CD4-positive, alpha-beta memory T cell (primary cell): ENCODE measurements around the gene NHERF2. TPM values are rescaled to one million over a fixed set of nuclear protein-coding genes. Genes with fewer than 3 reads are reported as not detected.

Experiments
- CTCF ChIA-PET: fragments of 350-600 bp; sonication (Branson Sonifier 250); formaldehyde crosslinking; loops from one replicate; lab custom pipeline; 2021; ENCODE audit warnings: inconsistent platforms; ENCODE audit not compliant: partially characterized antibody; lab: Charles Lee
- POLR2A ChIA-PET: fragments of 350-600 bp; sonication (Branson Sonifier 250); formaldehyde crosslinking; loops from one replicate; lab custom pipeline; 2021; ENCODE audit not compliant: partially characterized antibody; lab: Charles Lee
- DNase-seq, 5 donors: peaks; one replicate each; pipeline versions ENCODE4 v3.0.0 to v3.0.0-alpha.2; 2020 to 2022; ENCODE audit warnings: mixed read lengths in 1 of 5
- H3K27ac ChIP-seq: one replicate; pipeline ENCODE4 v1.7.0; 2013; ENCODE audit warnings: low read depth, low read length
- H3K27me3 ChIP-seq: 2 replicates; pipeline ENCODE4 v1.7.0; 2013; ENCODE audit warnings: mild to moderate bottlenecking, low read length, moderate library complexity; ENCODE audit not compliant: insufficient read depth
- H3K36me3 ChIP-seq: 2 replicates; pipeline ENCODE4 v1.7.0; 2013; ENCODE audit warnings: mild to moderate bottlenecking, low read length, moderate library complexity; ENCODE audit not compliant: insufficient read depth
- H3K4me1 ChIP-seq: 2 replicates; pipeline ENCODE4 v1.7.0; 2013; ENCODE audit warnings: mild to moderate bottlenecking, low read length, moderate library complexity; ENCODE audit not compliant: insufficient read depth
- H3K4me3 ChIP-seq, 2 donors: one replicate each; pipeline ENCODE4 v1.7.0; 2013; ENCODE audit warnings: low read length in 2 of 2, mild to moderate bottlenecking in 1 of 2
- H3K9me3 ChIP-seq, 2 donors: one replicate each; pipeline ENCODE4 v1.7.0; 2013; ENCODE audit warnings: low read length in 2 of 2, control low read depth in 1 of 2; ENCODE audit not compliant: control insufficient read depth in 1 of 2
- H3K27ac Mint-ChIP-seq, 7 donors: one replicate each; pipeline ENCODE4 v1.8.0; 2020 to 2021; ENCODE audit warnings: mixed read lengths in 7 of 7, mild to moderate bottlenecking in 6 of 7, inconsistent platforms in 3 of 7, moderate library complexity in 3 of 7
- H3K27me3 Mint-ChIP-seq, 2 donors: one replicate each; pipeline ENCODE4 v1.8.0; 2020 to 2021; ENCODE audit warnings: mixed read lengths in 2 of 2
- H3K36me3 Mint-ChIP-seq, 2 donors: one replicate each; pipeline ENCODE4 v1.8.0; 2020 to 2021; ENCODE audit warnings: mixed read lengths in 2 of 2, inconsistent platforms in 1 of 2, mild to moderate bottlenecking in 1 of 2
- H3K4me1 Mint-ChIP-seq, 4 donors: one replicate each; pipeline ENCODE4 v1.8.0; 2020 to 2021; ENCODE audit warnings: mixed read lengths in 4 of 4, mild to moderate bottlenecking in 1 of 4
- H3K4me3 Mint-ChIP-seq, 8 donors: one replicate each; pipeline ENCODE4 v1.8.0; 2020 to 2021; ENCODE audit warnings: mixed read lengths in 8 of 8, mild to moderate bottlenecking in 7 of 8, moderate library complexity in 6 of 8, inconsistent platforms in 3 of 8
- H3K9me3 Mint-ChIP-seq, 8 donors: one replicate each; pipeline ENCODE4 v1.8.0; 2020 to 2021; ENCODE audit warnings: mixed read lengths in 8 of 8, mild to moderate bottlenecking in 5 of 8, inconsistent platforms in 3 of 8, moderate library complexity in 1 of 8
- intact Hi-C: fragments of 100-400 bp; cut with micrococcal nuclease; formaldehyde crosslinking; loops from one replicate; pipeline ENCODE4 v1.15.1; 2023
- polyA plus RNA-seq, 2 donors: library from polyadenylated mRNA; unstranded; fragments of 300-500 nt; fragmentation: Illumina TruSeq; gene quantifications; one replicate each; pipeline ENCODE4 v1.2.3, GENCODE V29; 2021
- total RNA-seq, 2 experiments: library from RNA; stranded (reverse); gene quantifications; one replicate each; pipeline ENCODE4 v1.2.3, GENCODE V29; 2021

The NHERF2 gene
- total and polyA plus RNA-seq, 4 experiments from 2014 or later, result 0.16 to 2.1 (median 1.1) TPM

- ChIA-PET POLR2A (no interaction called here), CTCF (no interaction called here)
- Mint-ChIP-seq H3K4me3 (no peak overlapping the region), H3K36me3 (peaks cover 4 to 21% of the 10 kb centered on the region in 2 donors), H3K27me3 (no peaks in the 10 kb centered on the region), H3K4me1 (no peaks in the 10 kb centered on the region), H3K27ac (peak overlapping the region in 1 of 7 donors; percentile 66), H3K9me3 (no peaks in the 10 kb centered on the region)
- DNase-seq, result no peak
- H3K4me1 ChIP-seq, result no peaks in the 10 kb centered on the region
- peaks cover 12% of the 10 kb centered on the region for H3K36me3 ChIP-seq
- H3K4me3 ChIP-seq, result no peak overlapping the region
- H3K27me3 ChIP-seq, result no peaks in the 10 kb centered on the region
- H3K27ac ChIP-seq, result no peak overlapping the region
- intact Hi-C loops, result no loop called here
- H3K9me3 ChIP-seq, result no peaks in the 10 kb centered on the region
Observed at GRCh38 chr16:2083409-2083808, 56.7 kb downstream of the NHERF2 start.

GRCh38 chr16:2083876-2084780 lies 57.4 kb downstream of the NHERF2 start:
- DNase-seq, result no peak
- Mint-ChIP-seq H3K36me3 (peaks cover 4 to 28% of the 10 kb centered on the region in 2 donors), H3K9me3 (no peaks in the 10 kb centered on the region), H3K4me1 (no peaks in the 10 kb centered on the region), H3K27ac (no peak overlapping the region), H3K27me3 (no peaks in the 10 kb centered on the region), H3K4me3 (no peak overlapping the region)
- Histone ChIP-seq H3K27me3 (no peaks in the 10 kb centered on the region), H3K4me3 (no peak overlapping the region), H3K9me3 (no peaks in the 10 kb centered on the region), H3K36me3 (peaks cover 8% of the 10 kb centered on the region), H3K27ac (no peak overlapping the region), H3K4me1 (no peaks in the 10 kb centered on the region)
- ChIA-PET CTCF (no interaction called here), POLR2A (no interaction called here)
- intact Hi-C loops, result no loop called here

- Mint-ChIP-seq H3K36me3 (peaks cover 4 to 29% of the 10 kb centered on the region in 2 donors), H3K9me3 (no peaks in the 10 kb centered on the region)
- intact Hi-C loops, result no loop called here
Observed at GRCh38 chr16:2084895-2085625, 58.4 kb downstream of the NHERF2 start.

GRCh38 chr16:2085669-2086068 lies 59.0 kb downstream of the NHERF2 start:
- Mint-ChIP-seq H3K4me1 (no peaks in the 10 kb centered on the region), H3K4me3 (no peak overlapping the region), H3K27ac (no peak overlapping the region), H3K9me3 (no peaks in the 10 kb centered on the region), H3K36me3 (peaks cover 4 to 26% of the 10 kb centered on the region in 2 donors), H3K27me3 (no peaks in the 10 kb centered on the region)
- H3K27ac ChIP-seq, result no peak overlapping the region
- H3K9me3 ChIP-seq, result no peaks in the 10 kb centered on the region
- H3K27me3 ChIP-seq, result no peaks in the 10 kb centered on the region
- ChIA-PET CTCF (interaction anchor here (1.6 kb wide), 1 partner anchor 55 kb away, joined by 4 read pairs; no protein-coding TSS in a partner anchor), POLR2A (no interaction called here)
- no peak for DNase-seq
- no peak overlapping the region for H3K4me3 ChIP-seq
- no peaks in the 10 kb centered on the region for H3K4me1 ChIP-seq
- intact Hi-C loops, result no loop called here
- H3K36me3 ChIP-seq, result peaks cover 3% of the 10 kb centered on the region

More at GRCh38 chr16:2084895-2085625, 58.4 kb downstream of the NHERF2 start:
- Mint-ChIP-seq H3K27me3 (no peaks in the 10 kb centered on the region), H3K4me3 (no peak overlapping the region), H3K4me1 (no peaks in the 10 kb centered on the region), H3K27ac (no peak overlapping the region)
- ChIA-PET POLR2A (no interaction called here), CTCF (interaction anchor here (1.6 kb wide), 1 partner anchor 56 kb away, joined by 4 read pairs; no protein-coding TSS in a partner anchor)
- H3K27me3 ChIP-seq, result no peaks in the 10 kb centered on the region
- H3K9me3 ChIP-seq, result no peaks in the 10 kb centered on the region
- no peak for DNase-seq
- peaks cover 3% of the 10 kb centered on the region for H3K36me3 ChIP-seq
- no peak overlapping the region for H3K27ac ChIP-seq
- no peaks in the 10 kb centered on the region for H3K4me1 ChIP-seq
- no peak overlapping the region for H3K4me3 ChIP-seq

- ChIA-PET POLR2A (no interaction called here), CTCF (interaction anchor here (1.6 kb wide), 1 partner anchor 55 kb away, joined by 4 read pairs; no protein-coding TSS in a partner anchor)
- H3K27ac Mint-ChIP-seq, result no peak overlapping the region
- intact Hi-C loops, result no loop called here
- Histone ChIP-seq H3K27me3 (no peaks in the 10 kb centered on the region), H3K9me3 (no peaks in the 10 kb centered on the region), H3K27ac (no peak overlapping the region), H3K36me3 (peaks cover 3% of the 10 kb centered on the region), H3K4me1 (no peaks in the 10 kb centered on the region), H3K4me3 (no peak overlapping the region)
- no peak overlapping the region for H3K4me3 Mint-ChIP-seq
- DNase-seq, result no peak
- peaks cover 4 to 26% of the 10 kb centered on the region in 2 donors for H3K36me3 Mint-ChIP-seq
- H3K27me3 Mint-ChIP-seq, result no peaks in the 10 kb centered on the region
- H3K4me1 Mint-ChIP-seq, result no peaks in the 10 kb centered on the region
- H3K9me3 Mint-ChIP-seq, result no peaks in the 10 kb centered on the region
Observed at GRCh38 chr16:2086106-2086742, 59.5 kb downstream of the NHERF2 start.

- ChIA-PET CTCF (interaction anchor here (0.6 to 1.6 kb wide), 2 partner anchors 54 to 215 kb away, joined by 3 to 4 read pairs; partner anchors contain the start of gene MEIOB), POLR2A (no interaction called here)
- Histone ChIP-seq H3K9me3 (no peaks in the 10 kb centered on the region), H3K4me1 (no peaks in the 10 kb centered on the region), H3K27me3 (no peaks in the 10 kb centered on the region), H3K36me3 (peaks cover 3% of the 10 kb centered on the region), H3K4me3 (no peak overlapping the region), H3K27ac (no peak overlapping the region)
- intact Hi-C loops, result no loop called here
- Mint-ChIP-seq H3K27me3 (no peaks in the 10 kb centered on the region), H3K9me3 (no peaks in the 10 kb centered on the region), H3K4me3 (peak overlapping the region in 1 of 8 donors; percentile 31), H3K27ac (peak overlapping the region in 1 of 7 donors; percentile 57), H3K4me1 (no peaks in the 10 kb centered on the region), H3K36me3 (peaks cover 4 to 26% of the 10 kb centered on the region in 2 donors)
- DNase-seq, result no peak
Observed at GRCh38 chr16:2086812-2087747, 60.4 kb downstream of the NHERF2 start.
